Heart left ventricle (tissue), 16 donors: ENCODE data around the gene EFHD2. TPM values are rescaled to one million over a fixed set of nuclear protein-coding genes. Genes with fewer than 3 reads are reported as not detected.

ENCODE experiments used
- ATAC-seq, 4 donors: fragments of 200-7000 bp; cut with Tn5 transposase; one replicate each; pipeline ENCODE4 v1.9.1; 2020 to 2022; ENCODE audit warnings: moderate library complexity in 4 of 4, mild to moderate bottlenecking in 3 of 4, moderate number of reproducible peaks in 1 of 4
- DNase-seq, 5 donors: peaks; one replicate each; pipeline ENCODE4 v3.0.0-alpha.2; 2020
- H3K27ac ChIP-seq, 12 donors: fragments of 200-600 bp; sonication (generic) in 4 of 12; one replicate each; pipeline versions ENCODE4 v1.5.0 to v1.8.0; 2016 to 2022; ENCODE audit warnings: mild to moderate bottlenecking in 2 of 12
- H3K27me3 ChIP-seq, 9 donors: fragments of 200-600 bp; sonication (generic) in 2 of 9; one replicate each; pipeline versions ENCODE4 v1.5.1 to v1.8.0; 2016 to 2022; ENCODE audit warnings: mild to moderate bottlenecking in 3 of 9
- H3K36me3 ChIP-seq, 9 donors: fragments of 200-600 bp; sonication (generic) in 2 of 9; one replicate each; pipeline versions ENCODE4 v1.5.0 to v1.8.0; 2018 to 2022; ENCODE audit warnings: mild to moderate bottlenecking in 2 of 9
- H3K4me1 ChIP-seq, 12 donors: fragments of 200-600 bp; sonication (generic) in 4 of 12; one replicate each; pipeline versions ENCODE4 v1.5.0 to v1.8.0; 2016 to 2022; ENCODE audit warnings: mild to moderate bottlenecking in 3 of 12
- H3K4me3 ChIP-seq, 12 donors: fragments of 200-600 bp; sonication (generic) in 4 of 12; one replicate each; pipeline versions ENCODE4 v1.5.0 to v1.8.0; 2017 to 2022; ENCODE audit warnings: mild to moderate bottlenecking in 9 of 12, moderate library complexity in 4 of 12
- H3K9me3 ChIP-seq, 12 donors: fragments of 200-600 bp; sonication (generic) in 4 of 12; one replicate each; pipeline versions ENCODE4 v1.5.0 to v1.8.0; 2016 to 2022; ENCODE audit warnings: mild to moderate bottlenecking in 1 of 12
- CTCF ChIP-seq, 12 donors: fragments of 200-600 bp; sonication (generic) in 4 of 12; IDR thresholded peaks; one replicate each; pipeline versions ENCODE4 v1.5.0 to v1.8.0; 2018 to 2022; ENCODE audit warnings: antibody characterized with exemption in 12 of 12, mild to moderate bottlenecking in 5 of 12
- POLR2A ChIP-seq, 2 donors: fragments of 450-650 bp; IDR thresholded peaks; one replicate each; pipeline ENCODE4 v1.6.1; 2017; ENCODE audit warnings: antibody characterized with exemption in 2 of 2, mild to moderate bottlenecking in 2 of 2, moderate library complexity in 2 of 2
- WGBS, 4 donors: extraction: QIAGEN DNeasy Blood & Tissue Kit in 2 of 4; methylation state at CpG; one replicate each; pipeline versions ENCODE4 v1.1.5 to v1.1.7; 2013 to 2018; 5-methylcytosine and 5-hydroxymethylcytosine counted together
- intact Hi-C, 10 donors: fragments of 100-400 bp; cut with DNase I; formaldehyde crosslinking; loops; one replicate each; pipeline versions ENCODE4 v1.11.1 to v1.14.2; 2022
- polyA plus RNA-seq, 2 donors: library from polyadenylated mRNA; stranded (reverse); fragments of 200-250 nt; gene quantifications; one replicate each; pipeline ENCODE4 v1.2.3, GENCODE V29; 2013
- total RNA-seq, 9 donors: library from RNA; depleted of rRNA in 2 of 9; stranded (reverse); fragments of >200 nt in 2 of 9; fragmentation: NEBNext Ultra II Directional in 3 of 9; extraction: Animal tissue kit (Norgen Biotek cat#: 25700) in 3 of 9; gene quantifications; one replicate each; pipeline versions ENCODE4 v1.1.0 to v1.2.4, GENCODE V29; 2016 to 2023
- donor health status: ischemic (EF 13 %, LVEDD 7.1; RV severe dilation, severe dysfunction).
- donor health status: healthy with polysubstance abuse.
- donor health status: DM: no; HTN: yes; CAD: no.
- donor health status: DM: no; HTN: no; CAD: no.
- donor health status: ischemic (EF 25% LVEDD 6.9; RV normal size, moderate dysfunction).
- donor health status: ischemic (EF 25% LVEDD 5.7; RV mildly dilated, moderate dysfunction).
- donor health status: healthy.
- donor health status: DM: yes; HTN: yes; CAD: no.
- donor health status: ischemic (EF 35%, LVEDD 5.7; RV mildly dilated, moderate dysfunction).
- donor health status: nonischemic (EF 11% LVEDD 7.7; RV severe dilation, severe dysfunction).
- donor health status: DM: yes; HTN: yes; CAD: no.
- donor health status: PGD.
- donor health status: ischemic (EF 29% LVEDD 5.4; RV normal size, mild dysfunction).
- donor health status: nonischemic (EF 23%, LVEDD 6.1; RV moderate dilation, normal function).

Gene EFHD2
- total and polyA plus RNA-seq, 11 donors = 11.2 to 52.2 (median 15.8) TPM

DNA sequence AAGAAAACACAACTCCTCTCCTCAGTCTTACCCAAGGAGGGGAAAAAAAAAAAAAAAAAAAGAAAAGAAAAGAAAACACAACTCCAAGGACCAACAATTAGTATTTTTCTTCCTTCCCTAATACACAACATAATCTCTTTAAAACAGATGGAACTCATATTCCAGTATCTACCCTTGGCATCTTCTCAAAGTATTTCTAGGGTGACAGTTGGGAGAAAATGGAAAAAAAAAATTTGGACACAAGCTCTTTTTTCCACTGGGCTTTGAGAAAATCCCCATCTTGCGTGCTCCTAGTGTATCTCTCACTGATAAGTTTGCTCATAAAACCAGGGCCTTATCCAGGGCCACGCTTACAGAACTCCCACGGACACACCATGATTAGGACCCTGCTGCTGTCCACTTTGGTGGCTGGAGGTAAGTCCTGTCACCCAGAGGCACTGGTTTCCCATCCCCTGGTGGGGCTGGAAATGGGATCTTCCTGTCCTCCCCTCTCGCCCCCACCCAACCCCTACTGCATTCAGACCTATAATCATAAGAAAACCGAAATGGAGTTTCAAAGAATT is 66.1 kb downstream of the EFHD2 start, which contains the start of gene CELA2B:
Gene CELA2B, plus strand, starts transcription at position 353 of the 563 bp plus-strand sequence. Its CDS starts 22 bp downstream, at position 375.
- intact Hi-C loops = no loop called here
- Histone ChIP-seq H3K36me3 (no peaks in the 10 kb centered on the region), H3K27me3 (no peaks in the 10 kb centered on the region), H3K4me1 (no peaks in the 10 kb centered on the region), H3K4me3 (no peak within 1 kb of the TSS), H3K27ac (no peak within 1 kb of the TSS), H3K9me3 (no peaks in the 10 kb centered on the region)
- 72 to 77% (median 76%) methylated on average over 5 of the region's 5 CpGs for WGBS, 4 donors
- TF ChIP-seq POLR2A (IDR thresholded peaks at IDR 0.05) = no peak
- TF ChIP-seq CTCF (IDR thresholded peaks at IDR 0.05) = no peak
- ATAC-seq (no peak), DNase-seq (no peak)

DNA sequence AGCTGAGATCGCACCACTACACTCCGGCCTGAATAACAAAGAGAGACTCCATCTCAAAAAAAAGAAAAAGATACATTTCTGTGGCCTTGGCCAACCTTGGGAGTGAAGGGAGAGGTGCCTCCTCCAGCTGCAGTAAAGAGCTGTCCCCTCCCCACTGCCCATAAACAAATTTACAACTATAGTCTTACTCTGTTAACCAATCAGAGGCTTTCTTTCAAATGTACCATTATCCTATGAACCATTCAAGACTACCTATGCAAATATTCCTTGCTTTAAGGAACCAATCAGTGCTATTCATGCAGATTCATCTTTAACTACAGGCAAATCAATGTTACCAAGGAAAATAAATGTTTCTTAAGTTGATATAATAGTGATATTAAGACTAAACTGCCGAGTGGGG is 67.2 kb downstream of the EFHD2 start:
- intact Hi-C loops = no loop called here

GRCh38 chr1:15477646-15478212 is 68.0 kb downstream of the EFHD2 start:
- 91 to 94% (median 93%) methylated on average over 5 of the region's 5 CpGs for WGBS, 4 donors
- DNase-seq = no peak
- H3K27me3 ChIP-seq = no peaks in the 10 kb centered on the region
- intact Hi-C loops = no loop called here
- no peaks in the 10 kb centered on the region for H3K9me3 ChIP-seq
- no peak overlapping the region for H3K27ac ChIP-seq
- H3K4me1 ChIP-seq = peaks cover 0 to 5% (median 0%) of the 10 kb centered on the region in 12 donors
- TF ChIP-seq POLR2A (IDR thresholded peaks at IDR 0.05) = no peak
- no peak for TF ChIP-seq CTCF (IDR thresholded peaks at IDR 0.05)
- no peak for ATAC-seq
- H3K4me3 ChIP-seq = no peak overlapping the region
- H3K36me3 ChIP-seq = no peaks in the 10 kb centered on the region

More for the DNA sequence above, 67.2 kb downstream of the EFHD2 start:
- no peak for TF ChIP-seq CTCF (IDR thresholded peaks at IDR 0.05)
- TF ChIP-seq POLR2A (IDR thresholded peaks at IDR 0.05) = no peak
- Histone ChIP-seq H3K27ac (no peak overlapping the region), H3K4me3 (no peak overlapping the region), H3K9me3 (no peaks in the 10 kb centered on the region), H3K4me1 (no peaks in the 10 kb centered on the region), H3K27me3 (no peaks in the 10 kb centered on the region), H3K36me3 (no peaks in the 10 kb centered on the region)
- ATAC-seq (no peak), DNase-seq (no peak)
- 90 to 96% (median 92%) methylated on average over 3 of the region's 3 CpGs for WGBS, 4 donors

Other genes with a start within 250 kb of the EFHD2 start
- gene FHAD1, start 162.7 kb upstream of the EFHD2 start, total RNA-seq = 1 to 10 TPM in 1 of 9 donors, under 1 TPM in 5, not detected in 3; 0.07 to 1.1 (median 0.18) TPM
- under 1 TPM in 1 of 2 donors, not detected in 1; 0.06 TPM for gene FHAD1, start 162.7 kb upstream of the EFHD2 start, polyA plus RNA-seq
- gene CTRC, start 28.6 kb downstream of the EFHD2 start, total RNA-seq = 1 to 10 TPM in 3 of 9 donors, under 1 TPM in 1, not detected in 5; 0.96 to 1.8 (median 1.5) TPM
- gene CTRC, start 28.6 kb downstream of the EFHD2 start, polyA plus RNA-seq = not detected
- 1 to 10 TPM in 1 of 9 donors, under 1 TPM in 4, not detected in 4; 0.76 to 1.0 (median 0.84) TPM for gene CELA2A, start 46.8 kb downstream of the EFHD2 start, total RNA-seq
- not detected for gene CELA2A, start 46.8 kb downstream of the EFHD2 start, polyA plus RNA-seq
- not detected for gene CELA2B, start 66.2 kb downstream of the EFHD2 start, total RNA-seq
- not detected for gene CELA2B, start 66.2 kb downstream of the EFHD2 start, polyA plus RNA-seq
- 10 to 100 TPM in 6 of 9 donors, 1 to 10 TPM in 3; 8.6 to 15.9 (median 11.8) TPM for gene CASP9, start 114.3 kb downstream of the EFHD2 start, total RNA-seq
- 10 to 100 TPM; 11.5 to 16.9 TPM for gene CASP9, start 114.3 kb downstream of the EFHD2 start, polyA plus RNA-seq
- 10 to 100 TPM; 11.9 to 22.8 (median 19.1) TPM for gene DNAJC16, start 117.0 kb downstream of the EFHD2 start, total RNA-seq
- 10 to 100 TPM in 1 of 2 donors, 1 to 10 TPM in 1; 4.2 to 10.3 TPM for gene DNAJC16, start 117.0 kb downstream of the EFHD2 start, polyA plus RNA-seq
- gene AGMAT, start 175.2 kb downstream of the EFHD2 start, total RNA-seq = under 1 TPM in 3 of 9 donors, not detected in 6; 0.22 to 0.53 (median 0.23) TPM
- under 1 TPM; 0.08 to 0.12 TPM for gene AGMAT, start 175.2 kb downstream of the EFHD2 start, polyA plus RNA-seq
- 10 to 100 TPM; 15.0 to 33.5 (median 24.5) TPM for gene DDI2, start 207.6 kb downstream of the EFHD2 start, total RNA-seq
- gene DDI2, start 207.6 kb downstream of the EFHD2 start, polyA plus RNA-seq = 1 to 10 TPM; 6.2 to 9.4 TPM